Stimulated activated CD4-positive, alpha-beta T cell treated with anti-CD3 and anti-CD28 coated beads, Interleukin-2, amount 100 ng/mL, for 48 hours (primary cell): ENCODE results near the gene NLRX1.
A peak's percentile ranks its signal among the peaks of the same experiment; 100 is the strongest.
"Not testable (repeated sequence)": the region's sequence is repeated elsewhere in the genome, so short reads cannot be mapped to it uniquely, and the experiment has no call there.

Experiments
- DNase-seq, 2 donors: peaks; one replicate each; pipeline ENCODE4 v3.0.0-alpha.2; 2020

The NLRX1 gene

DNA sequence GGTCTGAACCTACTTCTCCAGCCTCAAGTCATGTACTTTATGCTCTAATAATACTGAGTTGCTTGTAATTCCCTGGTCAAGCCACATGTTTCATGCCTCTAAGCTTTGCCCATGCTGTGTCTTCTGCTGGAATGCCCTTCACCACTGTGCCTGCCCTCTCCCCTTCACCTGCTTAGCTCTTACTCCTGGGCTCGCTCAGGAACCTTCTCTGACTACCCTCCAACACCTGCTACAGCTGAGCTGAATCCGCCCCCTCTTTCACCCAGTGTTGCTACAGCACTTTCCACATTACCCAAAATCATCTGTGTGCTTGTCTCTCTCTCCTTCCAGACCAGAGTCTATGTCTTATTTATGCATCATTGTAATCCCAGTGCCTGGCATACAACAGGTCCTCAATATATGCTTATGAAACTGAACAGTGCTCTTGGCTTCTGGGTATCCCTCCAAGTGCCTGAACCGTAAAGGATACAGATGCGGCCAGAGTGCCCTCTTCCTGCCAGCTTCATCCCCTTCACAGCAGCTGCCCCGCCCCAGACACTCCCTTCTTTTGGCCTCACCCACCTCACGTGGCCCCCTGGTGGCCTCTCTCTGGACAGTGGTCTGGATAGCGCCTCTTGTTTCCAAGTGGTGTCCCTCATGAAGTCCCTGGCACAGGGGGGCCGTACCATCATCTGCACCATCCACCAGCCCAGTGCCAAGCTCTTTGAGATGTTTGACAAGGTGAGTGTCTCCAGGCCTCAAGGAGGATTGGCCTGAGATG lies 12.6 kb upstream of the NLRX1 start:
- no peak for DNase-seq

DNA sequence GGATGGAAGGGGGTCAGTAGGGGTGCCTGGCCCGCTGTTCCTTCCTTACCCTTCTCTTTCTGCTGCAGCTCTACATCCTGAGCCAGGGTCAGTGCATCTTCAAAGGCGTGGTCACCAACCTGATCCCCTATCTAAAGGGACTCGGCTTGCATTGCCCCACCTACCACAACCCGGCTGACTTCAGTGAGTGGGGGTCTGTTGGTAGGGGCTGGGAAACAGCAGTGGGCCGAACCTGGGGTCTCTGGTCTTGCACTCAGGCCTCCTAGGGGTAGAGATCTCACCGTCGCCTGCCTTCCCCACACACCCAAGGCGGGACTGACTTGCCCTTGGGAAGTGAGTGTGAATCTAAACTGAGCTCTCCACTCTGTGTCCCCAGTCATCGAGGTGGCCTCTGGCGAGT lies 12.0 kb upstream of the NLRX1 start:
- DNase-seq: no peak

DNA sequence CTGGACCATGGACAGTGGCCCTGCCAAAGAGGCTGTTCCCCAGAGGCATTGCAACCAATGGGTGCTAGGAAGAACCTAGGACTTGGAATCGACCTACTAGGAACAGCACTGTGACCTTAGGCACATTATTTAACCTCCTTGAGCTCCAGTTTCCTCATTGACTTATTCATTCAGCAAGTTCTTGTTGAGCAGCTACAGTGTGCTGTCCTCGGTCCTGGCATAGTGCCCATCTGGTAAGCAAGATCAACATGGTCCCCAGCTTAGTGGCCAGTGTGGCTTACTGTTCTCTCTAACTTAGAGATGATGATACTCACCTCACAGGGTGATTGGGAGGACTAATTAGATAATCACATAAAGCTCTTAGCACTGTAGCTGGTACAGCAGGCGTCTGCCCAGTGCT lies 11.5 kb upstream of the NLRX1 start:
- DNase-seq: no peak

DNA sequence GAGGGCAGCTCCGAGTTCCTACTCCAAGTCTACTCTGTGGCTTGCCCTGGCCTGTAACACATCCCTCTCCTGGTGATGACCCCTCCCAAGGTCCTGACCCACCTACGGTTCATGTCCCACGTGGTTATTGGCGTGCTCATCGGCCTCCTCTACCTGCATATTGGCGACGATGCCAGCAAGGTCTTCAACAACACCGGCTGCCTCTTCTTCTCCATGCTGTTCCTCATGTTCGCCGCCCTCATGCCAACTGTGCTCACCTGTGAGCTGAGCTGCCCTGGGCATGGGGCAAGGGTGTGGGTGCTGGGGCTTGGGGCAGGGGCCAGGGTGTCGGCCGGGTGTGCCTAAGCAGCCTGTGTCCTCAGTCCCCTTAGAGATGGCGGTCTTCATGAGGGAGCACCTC lies 10.1 kb upstream of the NLRX1 start:
- no peak for DNase-seq

DNA sequence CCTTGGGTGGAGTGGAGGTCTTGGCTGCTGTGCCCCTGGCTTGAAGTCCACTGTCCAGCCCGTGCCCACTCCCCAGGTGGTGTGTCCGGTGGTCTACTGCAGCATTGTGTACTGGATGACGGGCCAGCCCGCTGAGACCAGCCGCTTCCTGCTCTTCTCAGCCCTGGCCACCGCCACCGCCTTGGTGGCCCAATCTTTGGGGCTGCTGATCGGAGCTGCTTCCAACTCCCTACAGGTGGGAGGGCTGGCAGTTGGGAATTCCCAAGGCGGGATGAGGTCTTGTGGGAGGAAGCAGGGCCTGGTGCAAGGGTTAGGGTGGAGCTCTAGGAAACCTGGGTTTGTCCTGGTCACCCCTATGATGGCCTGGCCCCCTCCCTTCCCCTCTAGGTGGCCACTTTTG lies 8.4 kb upstream of the NLRX1 start:
- no peak for DNase-seq

DNA sequence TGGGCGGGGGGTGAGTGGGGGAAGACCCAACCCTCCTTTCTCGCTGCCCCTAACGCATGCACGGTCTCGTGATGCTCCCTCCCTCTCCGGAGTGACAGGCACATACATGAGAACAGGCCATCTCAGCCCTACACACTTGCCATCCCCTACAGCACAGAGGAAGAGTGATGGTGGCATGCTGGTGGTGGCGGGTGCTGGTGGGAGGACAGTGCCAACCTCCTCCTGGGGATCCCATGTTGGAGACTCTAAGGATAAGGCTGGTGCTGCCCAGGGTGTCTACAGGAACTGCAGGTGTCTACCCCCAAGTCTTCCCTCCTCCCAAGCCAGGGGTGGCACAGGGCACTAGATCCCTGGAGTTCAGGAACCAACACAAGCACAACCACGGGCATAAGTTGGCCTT lies 6.7 kb upstream of the NLRX1 start:
- no peak for DNase-seq

DNA sequence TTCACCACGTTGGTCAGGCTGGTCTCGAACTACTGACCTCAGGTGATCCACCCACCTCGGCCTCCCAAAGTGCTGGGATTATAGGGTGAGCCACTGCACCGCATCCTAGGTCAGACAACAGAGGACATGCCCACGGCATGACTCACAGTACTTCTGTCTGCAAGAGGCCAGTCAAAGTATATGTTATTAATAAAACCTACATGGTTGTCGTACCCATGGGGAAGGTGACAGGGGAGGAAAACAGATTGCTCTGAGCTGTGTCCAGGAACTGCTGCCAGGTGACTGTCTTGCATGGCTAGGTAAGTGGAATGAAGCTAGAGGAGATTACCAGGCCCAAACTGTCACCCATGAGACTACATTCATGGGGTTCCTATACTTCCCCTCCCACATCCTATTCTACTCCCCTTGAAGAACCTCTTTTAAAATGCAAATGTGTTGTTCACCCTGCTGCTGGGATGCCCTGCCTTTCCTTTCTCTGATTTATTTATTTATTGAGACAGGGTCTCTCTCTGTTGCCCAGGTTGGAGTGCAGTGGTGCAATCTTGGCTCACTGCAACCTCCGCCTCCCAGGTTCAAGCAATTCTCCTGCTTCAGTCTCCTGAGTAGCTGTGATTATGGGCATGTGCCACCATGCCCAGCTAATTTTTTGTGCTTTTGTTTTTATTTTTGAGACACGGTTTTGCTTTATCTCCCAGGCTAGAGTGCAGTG lies 2.0 kb upstream of the NLRX1 start:
- DNase-seq: no peak

DNA sequence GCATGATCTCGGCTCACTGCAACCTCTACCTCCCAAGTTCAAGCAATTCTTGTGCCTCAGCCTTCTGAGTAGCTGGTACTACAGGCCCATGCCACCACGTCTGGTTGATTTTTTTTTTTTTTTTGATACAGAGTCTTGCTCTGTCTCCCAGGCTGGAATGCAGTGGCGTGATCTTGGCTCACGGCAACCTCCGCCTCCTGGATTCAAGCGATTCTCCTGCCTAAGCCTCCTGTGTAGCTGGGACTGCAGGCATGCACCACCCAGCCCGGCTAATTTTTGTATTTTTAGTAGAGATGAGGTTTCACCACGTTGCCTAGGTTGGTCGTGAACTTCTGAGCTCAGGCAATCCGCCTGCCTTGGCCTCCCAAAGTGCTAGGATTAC lies 1.5 kb upstream of the NLRX1 start:
- DNase-seq: not testable (repeated sequence)

DNA sequence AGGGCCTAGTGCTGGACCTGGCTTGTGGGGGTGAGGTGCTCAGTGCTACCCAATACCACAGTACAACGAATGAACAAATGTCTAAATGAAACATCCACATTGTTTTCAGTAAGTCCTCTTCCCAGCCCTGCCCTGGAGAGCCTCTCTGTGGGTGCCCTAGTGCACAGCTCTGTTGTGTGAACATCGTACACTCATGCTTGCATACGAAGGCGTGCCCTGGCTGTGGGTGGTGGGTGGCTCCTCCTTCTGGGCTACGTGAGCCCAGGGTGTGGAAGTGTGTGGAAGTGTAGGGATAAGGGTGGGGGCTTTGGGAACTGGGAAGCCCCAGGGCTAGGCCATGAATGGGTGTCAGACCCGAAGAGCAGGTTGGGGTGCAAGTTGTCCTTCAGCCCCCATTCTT lies 592 bp upstream of the NLRX1 start:
- no peak for DNase-seq

DNA sequence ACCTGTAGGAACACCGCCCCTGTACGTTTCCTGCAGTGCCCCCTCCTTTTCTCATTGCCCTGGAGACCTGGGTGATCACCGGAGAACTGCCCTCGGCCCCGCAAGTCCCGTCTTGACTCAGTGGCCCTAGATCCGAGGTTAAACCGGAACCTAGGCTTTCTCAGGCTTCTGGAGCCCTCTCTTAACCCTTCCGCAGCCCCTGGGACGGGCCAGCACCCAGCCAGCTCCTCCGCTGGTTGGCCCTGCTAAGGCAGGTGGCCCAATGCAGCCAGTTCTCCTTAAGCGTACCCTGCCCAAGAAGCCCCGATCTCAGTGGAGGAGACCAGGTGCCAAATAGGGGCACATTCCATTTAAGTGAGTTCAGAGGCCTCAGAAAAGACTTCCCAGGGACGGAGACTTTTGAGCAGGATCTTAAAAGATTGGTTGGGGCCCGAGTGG lies 776 bp downstream of the NLRX1 start:
- DNase-seq: peak; percentile 28 to 41

DNA sequence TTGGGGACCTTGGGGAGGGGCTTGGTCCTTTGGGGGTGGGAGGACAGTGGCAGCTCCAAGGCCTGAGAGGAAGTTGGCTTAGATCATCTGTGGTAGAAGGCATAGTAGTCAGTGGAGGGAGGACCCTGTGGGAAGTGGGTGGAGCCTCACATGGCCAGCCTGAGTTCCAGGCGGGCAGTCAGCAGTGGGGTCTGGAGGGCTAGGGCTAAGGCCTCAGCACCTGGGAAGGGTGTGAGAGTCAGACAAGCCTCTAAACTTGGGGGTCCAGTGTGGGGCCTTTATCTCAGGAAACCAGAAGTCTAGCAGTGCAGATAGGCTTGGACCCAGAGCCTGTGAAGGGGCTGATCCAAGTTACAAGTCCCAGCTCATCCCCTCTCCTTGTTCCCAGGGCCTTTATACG lies 4.0 kb downstream of the NLRX1 start:
- DNase-seq: no peak

DNA sequence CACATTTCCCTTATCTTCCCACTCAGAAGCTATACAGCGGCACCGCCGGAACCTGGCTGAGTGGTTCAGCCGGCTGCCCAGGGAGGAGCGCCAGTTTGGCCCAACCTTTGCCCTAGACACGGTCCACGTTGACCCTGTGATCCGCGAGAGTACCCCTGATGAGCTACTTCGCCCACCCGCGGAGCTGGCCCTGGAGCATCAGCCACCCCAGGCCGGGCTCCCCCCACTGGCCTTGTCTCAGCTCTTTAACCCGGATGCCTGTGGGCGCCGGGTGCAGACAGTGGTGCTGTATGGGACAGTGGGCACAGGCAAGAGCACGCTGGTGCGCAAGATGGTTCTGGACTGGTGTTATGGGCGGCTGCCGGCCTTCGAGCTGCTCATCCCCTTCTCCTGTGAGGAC lies 4.9 kb downstream of the NLRX1 start:
- no peak for DNase-seq

DNA sequence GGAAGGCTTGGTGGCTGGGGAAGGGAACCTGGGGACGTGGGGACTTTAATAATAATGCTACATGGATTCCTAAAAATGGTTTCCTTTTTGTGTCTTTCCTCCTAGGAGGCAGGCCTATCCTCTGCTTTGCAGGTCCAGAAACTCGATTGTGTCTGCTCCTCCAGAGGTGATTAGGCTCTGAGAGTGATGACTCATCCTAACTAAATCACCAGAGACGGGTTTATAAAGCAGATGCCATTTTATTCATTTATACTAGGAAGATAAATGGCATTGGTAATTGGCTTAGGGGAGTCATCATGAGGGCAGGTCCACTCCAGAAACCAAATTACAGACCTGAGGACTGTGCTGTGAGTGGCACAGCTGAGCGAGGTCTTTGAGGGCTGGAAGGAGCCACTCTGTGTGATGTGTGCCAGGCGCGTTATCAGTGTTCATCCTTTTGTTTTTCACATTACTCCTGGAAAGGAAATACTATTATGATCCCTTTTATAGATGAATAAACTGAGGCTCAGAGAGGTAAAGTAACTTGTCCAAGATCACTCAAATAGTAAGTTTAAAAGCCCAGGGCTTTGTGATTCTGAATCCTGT lies 7.1 kb downstream of the NLRX1 start:
- no peak for DNase-seq

DNA sequence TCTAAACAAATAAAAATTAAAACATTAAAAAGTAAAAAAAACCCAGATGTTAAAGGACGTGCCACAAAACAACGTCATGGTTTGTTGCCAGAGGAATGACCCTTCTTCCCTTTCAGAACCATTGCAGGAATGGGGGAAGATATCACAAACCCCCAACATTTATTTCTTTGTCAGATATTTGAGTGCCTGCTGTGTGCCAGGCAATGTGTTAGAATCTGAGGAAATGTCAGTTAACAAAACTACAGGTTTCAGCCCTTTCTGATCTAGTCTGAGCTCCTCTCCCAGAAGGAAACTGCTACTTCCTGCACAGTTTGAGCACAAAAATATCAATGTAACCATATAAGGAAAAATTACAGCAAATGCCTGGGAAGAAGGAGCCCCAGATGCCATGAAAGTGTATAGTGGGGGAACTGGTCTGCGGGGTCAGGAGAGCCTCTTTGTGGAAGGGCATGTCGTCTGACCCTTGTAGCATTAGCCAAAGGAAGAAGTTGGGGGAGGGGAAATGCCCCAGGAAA lies 9.7 kb downstream of the NLRX1 start:
- DNase-seq: no peak

DNA sequence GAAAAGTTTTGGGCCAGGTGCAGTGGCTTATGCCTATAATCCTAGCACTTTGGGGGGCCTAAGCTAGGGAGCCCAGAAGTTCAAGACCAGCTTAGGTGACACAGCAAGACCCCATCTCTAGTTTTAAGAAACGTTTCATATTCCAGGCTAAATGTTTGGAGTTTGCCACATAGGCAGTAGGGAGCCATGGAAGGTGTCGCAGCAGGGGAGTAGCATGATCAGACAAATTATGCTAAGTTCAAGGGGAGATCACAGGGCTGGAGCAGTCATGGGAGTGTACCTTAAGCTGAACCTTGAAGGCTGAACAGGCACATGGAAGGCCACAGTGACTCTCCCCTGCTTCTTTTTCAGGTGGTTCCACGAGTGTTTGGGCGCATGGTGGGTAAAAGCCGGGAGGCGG lies 10.8 kb downstream of the NLRX1 start:
- no peak for DNase-seq

DNA sequence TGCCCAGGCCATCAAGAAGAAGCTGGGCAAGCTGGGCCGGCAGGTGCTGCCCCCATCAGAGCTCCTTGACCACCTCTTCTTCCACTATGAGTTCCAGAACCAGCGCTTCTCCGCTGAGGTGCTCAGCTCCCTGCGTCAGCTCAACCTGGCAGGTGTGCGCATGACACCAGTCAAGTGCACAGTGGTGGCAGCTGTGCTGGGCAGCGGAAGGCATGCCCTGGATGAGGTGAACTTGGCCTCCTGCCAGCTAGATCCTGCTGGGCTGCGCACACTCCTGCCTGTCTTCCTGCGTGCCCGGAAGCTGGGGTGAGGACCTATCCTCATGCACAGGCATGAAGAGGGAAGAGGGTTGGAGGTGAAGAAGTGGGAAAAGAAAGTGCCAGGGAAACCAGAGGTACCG lies 11.5 kb downstream of the NLRX1 start:
- DNase-seq: no peak

DNA sequence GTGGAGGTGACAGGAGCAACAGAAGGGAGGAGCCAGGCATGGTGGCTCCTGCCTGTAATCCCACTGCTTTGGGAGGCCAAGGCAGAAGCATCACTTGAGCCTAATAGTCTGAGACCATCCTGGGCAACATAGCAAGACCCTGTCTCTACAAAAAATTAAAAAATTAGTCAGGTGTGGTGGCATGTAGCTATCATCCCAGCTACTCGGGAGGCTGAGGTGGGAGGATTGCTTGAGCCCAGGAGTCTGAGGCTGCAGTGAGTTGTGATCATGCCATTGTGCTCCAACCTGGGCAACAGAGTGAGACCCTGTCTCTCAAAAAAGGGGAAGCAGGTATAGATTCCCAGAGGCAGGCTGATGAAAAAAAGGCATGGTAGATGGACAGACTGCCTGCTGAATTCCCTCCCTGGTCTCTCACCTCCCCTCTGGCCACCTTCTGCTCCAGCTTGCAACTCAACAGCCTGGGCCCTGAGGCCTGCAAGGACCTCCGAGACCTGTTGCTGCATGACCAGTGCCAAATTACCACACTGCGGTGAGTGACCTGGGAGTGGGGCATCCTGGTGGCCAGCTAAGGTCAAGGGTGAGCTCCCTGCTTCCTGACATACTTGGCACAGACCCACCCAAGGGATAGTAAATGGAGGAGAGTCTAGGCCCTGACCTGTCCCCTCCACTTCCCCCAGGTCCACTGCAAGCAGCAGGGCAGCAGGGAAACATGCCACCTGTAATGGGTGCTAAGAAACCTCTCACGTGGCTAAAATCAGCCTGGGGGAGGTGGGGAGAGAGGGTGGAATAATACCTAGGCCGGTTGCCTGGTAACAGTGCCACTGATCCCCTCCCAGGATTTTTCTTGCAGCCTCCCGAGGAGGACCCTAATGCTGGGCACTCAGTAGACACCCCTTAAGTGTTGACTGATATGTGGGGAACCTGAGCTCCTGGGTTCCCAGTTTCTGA lies 12.5 kb downstream of the NLRX1 start:
- DNase-seq: no peak

DNA sequence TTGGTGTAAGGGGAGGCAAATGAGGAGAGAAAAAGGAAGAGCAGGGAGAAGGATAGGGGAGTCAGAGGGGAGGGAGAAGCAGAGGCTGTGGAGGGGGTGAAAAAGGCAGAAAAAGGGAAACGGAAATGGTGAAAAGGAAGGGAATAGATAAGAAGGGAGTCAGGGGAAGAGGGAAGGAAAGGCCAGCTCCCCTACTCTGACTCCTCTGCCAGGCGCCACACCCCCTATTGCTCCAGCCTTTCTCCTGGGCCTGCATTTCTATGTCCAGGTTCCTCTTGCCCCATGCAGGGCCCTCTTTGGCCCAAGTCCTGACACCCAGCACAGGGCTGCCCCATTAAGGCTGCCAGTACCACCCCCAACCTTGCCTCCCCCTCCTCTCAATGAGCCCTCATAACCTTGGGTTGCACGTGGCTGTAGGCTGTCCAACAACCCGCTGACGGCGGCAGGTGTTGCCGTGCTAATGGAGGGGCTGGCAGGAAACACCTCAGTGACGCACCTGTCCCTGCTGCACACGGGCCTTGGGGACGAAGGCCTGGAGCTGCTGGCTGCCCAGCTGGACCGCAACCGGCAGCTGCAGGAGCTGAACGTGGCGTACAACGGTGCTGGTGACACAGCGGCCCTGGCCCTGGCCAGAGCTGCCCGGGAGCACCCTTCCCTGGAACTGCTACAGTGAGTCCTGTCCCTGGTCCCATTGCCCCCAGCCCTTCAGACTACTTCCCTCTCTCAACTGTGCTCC lies 13.3 kb downstream of the NLRX1 start:
- DNase-seq: no peak

DNA sequence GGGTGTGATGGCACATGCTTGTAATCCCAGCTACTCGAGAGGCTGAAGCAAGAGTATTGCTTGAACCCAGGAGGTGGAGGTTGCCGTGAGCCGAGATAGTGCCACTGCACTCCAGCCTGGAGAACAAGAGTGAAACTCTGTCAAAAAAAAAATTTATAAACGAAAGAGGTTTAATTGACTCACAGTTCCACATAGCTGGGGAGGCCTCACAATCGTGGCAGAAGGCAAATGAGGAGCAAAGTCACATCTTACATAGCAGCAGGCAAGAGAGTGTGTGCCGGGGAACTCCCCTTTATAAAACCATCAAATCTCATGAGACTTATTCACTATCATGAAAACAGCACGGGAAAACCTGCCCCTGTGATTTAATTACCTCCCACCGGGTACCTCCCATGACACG lies 15.9 kb downstream of the NLRX1 start:
- DNase-seq: not testable (repeated sequence)

DNA sequence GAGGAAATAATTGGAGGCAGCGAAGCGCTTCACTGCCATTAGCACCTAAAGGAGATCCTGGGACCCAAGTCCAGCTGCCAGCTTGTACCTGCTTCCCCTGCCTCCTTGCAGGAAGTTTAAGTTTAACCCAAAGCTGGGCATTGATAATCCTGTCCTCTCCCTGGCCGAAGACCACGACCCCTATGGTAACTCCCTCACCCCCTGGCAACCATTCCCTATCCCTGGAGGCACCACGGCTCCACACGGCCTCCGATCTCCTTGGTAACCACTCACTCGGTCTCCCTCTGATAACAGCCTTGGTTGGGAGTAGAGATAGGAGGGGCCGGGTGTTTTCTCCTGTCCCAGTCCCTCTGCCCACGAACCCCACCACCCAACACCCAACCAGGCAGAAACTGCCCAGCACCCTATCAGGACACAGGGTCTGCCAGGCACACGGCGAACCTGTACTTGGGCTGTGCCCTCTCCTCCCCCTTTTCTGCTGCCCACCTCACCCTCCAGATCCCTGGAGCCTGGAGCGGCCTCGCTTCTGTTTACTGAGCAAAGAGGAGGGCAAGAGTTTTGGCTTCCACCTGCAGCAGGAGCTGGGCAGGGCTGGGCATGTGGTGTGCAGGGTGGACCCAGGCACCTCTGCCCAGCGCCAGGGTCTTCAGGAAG lies 17.6 kb downstream of the NLRX1 start:
- DNase-seq: no peak

DNA sequence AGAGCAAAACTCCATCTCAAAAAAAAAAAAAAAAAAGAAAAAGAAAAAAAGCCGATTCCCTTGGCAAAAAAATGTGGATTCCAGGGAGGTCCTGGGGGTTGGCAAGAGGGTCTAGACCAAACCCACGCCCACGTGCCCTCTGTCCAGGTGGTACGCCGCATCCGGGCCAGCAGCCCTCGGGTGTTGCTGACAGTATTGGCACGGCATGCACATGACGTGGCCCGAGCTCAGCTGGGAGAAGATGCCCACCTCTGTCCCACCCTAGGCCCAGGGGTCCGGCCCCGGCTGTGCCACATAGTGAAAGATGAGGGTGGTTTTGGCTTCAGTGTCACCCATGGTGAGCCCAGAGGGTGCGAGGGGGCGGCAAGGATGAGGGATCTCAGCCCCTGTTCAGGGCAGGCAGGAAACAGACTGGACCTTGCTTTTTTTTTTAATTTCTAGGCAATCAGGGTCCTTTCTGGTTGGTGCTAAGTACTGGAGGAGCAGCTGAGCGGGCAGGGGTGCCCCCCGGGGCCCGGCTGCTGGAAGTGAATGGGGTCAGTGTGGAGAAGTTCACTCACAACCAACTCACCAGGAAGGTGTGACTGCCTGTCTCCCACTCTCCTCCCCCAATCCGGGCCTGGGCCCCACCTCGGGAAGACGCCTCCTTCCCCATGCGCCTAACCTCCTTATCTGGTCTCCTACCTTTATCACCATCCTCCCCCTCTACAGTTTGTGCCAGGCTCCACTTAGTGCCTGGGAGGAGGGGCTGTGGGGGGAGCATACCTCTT lies 18.8 kb downstream of the NLRX1 start:
- DNase-seq: no peak
